Keratinocyte (primary cell): ENCODE measurements around the gene C11orf87. TPM values are rescaled to one million over a fixed set of nuclear protein-coding genes. Genes with fewer than 3 reads are reported as not detected.

Experiments
- DNase-seq: peaks from one replicate; pipeline ENCODE4 v3.0.0-alpha.2; 2011; ENCODE audit warnings: low read depth, missing footprints, low spot score
- FAIRE-seq: peaks from 2 replicates; lab custom pipeline; 2011; peaks lifted over from hg19 to GRCh38; lab: Jason Lieb, UNC
- H2AFZ ChIP-seq: 2 replicates; pipeline ENCODE4 v1.6.0; 2012; ENCODE audit warnings: low read length, control low read depth, inconsistent platforms; ENCODE audit not compliant: control insufficient read depth
- H3K27ac ChIP-seq: 2 replicates; pipeline ENCODE4 v1.5.1; 2011; ENCODE audit warnings: low read length; ENCODE audit not compliant: control insufficient read depth, insufficient read depth
- H3K27me3 ChIP-seq: 3 replicates; pipeline ENCODE4 v1.6.0; 2011; ENCODE audit warnings: low read length; ENCODE audit not compliant: control insufficient read depth, insufficient read depth; ENCODE audit errors: extremely low read depth
- H3K36me3 ChIP-seq, 2 experiments: 2 replicates in 1 of 2; 3 replicates in 1 of 2; pipeline ENCODE4 v1.5.1; 2011; ENCODE audit warnings: low read length in 2 of 2, mild to moderate bottlenecking in 1 of 2; ENCODE audit not compliant: control insufficient read depth in 2 of 2, insufficient read depth in 2 of 2; ENCODE audit errors: extremely low read depth in 1 of 2
- H3K4me1 ChIP-seq: 3 replicates; pipeline ENCODE4 v1.5.1; 2011; ENCODE audit warnings: low read length; ENCODE audit not compliant: control insufficient read depth, insufficient read depth; ENCODE audit errors: extremely low read depth
- H3K4me2 ChIP-seq: 3 replicates; pipeline ENCODE4 v1.6.0; 2011; ENCODE audit warnings: low read depth, low read length; ENCODE audit not compliant: control insufficient read depth, insufficient read depth; ENCODE audit errors: extremely low read depth
- H3K4me3 ChIP-seq, 3 experiments: fragments of 200-600 bp in 1 of 3; sonication (generic) in 1 of 3; 2 replicates in 2 of 3; 3 replicates in 1 of 3; pipeline ENCODE4 v1.5.1; 2011 to 2016; ENCODE audit warnings: low read length in 3 of 3, mild to moderate bottlenecking in 3 of 3, control low read depth in 2 of 3, inconsistent platforms in 1 of 3, low read depth in 1 of 3, mixed read lengths in 1 of 3, mixed run types in 1 of 3, moderate library complexity in 1 of 3; ENCODE audit not compliant: control insufficient read depth in 2 of 3, insufficient read depth in 2 of 3; ENCODE audit errors: extremely low read depth in 1 of 3
- H3K79me2 ChIP-seq: 2 replicates; pipeline ENCODE4 v1.6.0; 2012; ENCODE audit warnings: low read length; ENCODE audit not compliant: control insufficient read depth, insufficient read depth
- H3K9ac ChIP-seq: 3 replicates; pipeline ENCODE4 v1.6.0; 2011; ENCODE audit warnings: low read length; ENCODE audit not compliant: control insufficient read depth, insufficient read depth; ENCODE audit errors: extremely low read depth
- H3K9me1 ChIP-seq: 3 replicates; pipeline ENCODE4 v1.6.0; 2011; ENCODE audit warnings: low read length; ENCODE audit not compliant: control insufficient read depth, insufficient read depth; ENCODE audit errors: extremely low read depth
- H3K9me3 ChIP-seq: 2 replicates; pipeline ENCODE4 v1.5.1; 2012; ENCODE audit warnings: low read depth, low read length; ENCODE audit not compliant: control insufficient read depth
- H4K20me1 ChIP-seq: 3 replicates; pipeline ENCODE4 v1.6.0; 2011; ENCODE audit warnings: low read length; ENCODE audit not compliant: control insufficient read depth, insufficient read depth; ENCODE audit errors: extremely low read depth
- CTCF ChIP-seq, 3 experiments: IDR thresholded peaks in 1 of 3; conservative IDR thresholded peaks in 1 of 3; optimal IDR thresholded peaks in 1 of 3; 2 replicates in 2 of 3; 3 replicates in 1 of 3; pipeline versions ENCODE3 to v1.5.1; 2011; ENCODE audit warnings: low read length in 3 of 3, mild to moderate bottlenecking in 3 of 3, moderate library complexity in 2 of 3, control low read depth in 1 of 3, inconsistent platforms in 1 of 3; ENCODE audit not compliant: insufficient read depth in 2 of 3; ENCODE audit errors: extremely low read depth in 1 of 3
- EZH2 ChIP-seq: IDR thresholded peaks from one replicate; pipeline ENCODE4 v1.6.1; 2012; ENCODE audit warnings: inconsistent platforms, mild to moderate bottlenecking, low read length, moderate library complexity
- dilution Hi-C: fragments of 300-500 bp; cut with MboI; formaldehyde crosslinking; loops from one replicate; pipeline ENCODE4 v1.7.0; 2020; ENCODE audit warnings: low sequenced_read_pairs; ENCODE audit not compliant: extremely low pct_ligation_motif_present
- polyA plus RNA-seq, 5 experiments: library from polyadenylated mRNA; depleted of rRNA in 3 of 5; stranded (reverse) in 3 of 5; stranded (forward) in 1 of 5; unstranded in 1 of 5; fragments of >200 nt; gene quantifications; 1 replicate in 1 of 5; 2 replicates in 3 of 5; 3 replicates in 1 of 5; pipeline versions ENCODE4 v1.2.1 to v1.2.3, GENCODE V29; 2011 to 2012; ENCODE audit warnings: missing spikeins in 2 of 5, low read depth in 1 of 5, low replicate concordance in 1 of 5

Gene C11orf87
- polyA plus RNA-seq, 1 donor (not counting 4 experiments of a cell fraction or from before 2014, with no cell fraction given) = 0.24 TPM

- H3K9me1 ChIP-seq = no peaks in the 10 kb centered on the region
- H3K27me3 ChIP-seq = no peaks in the 10 kb centered on the region
- no peak overlapping the region for H3K9ac ChIP-seq
- no peak for TF ChIP-seq CTCF (optimal IDR thresholded peaks at IDR 0.05 in 1 of 3, IDR thresholded peaks at IDR 0.05 in 1 of 3, conservative IDR thresholded peaks at IDR 0.05 in 1 of 3; ENCODE audit: extremely low read depth in 1 of 3, insufficient read depth in 2 of 3, low read length in 3 of 3)
- no peak for TF ChIP-seq EZH2
- no peak overlapping the region for H3K27ac ChIP-seq
- H3K4me3 ChIP-seq = no peak overlapping the region
- no peaks in the 10 kb centered on the region for H3K4me1 ChIP-seq
- no peaks in the 10 kb centered on the region for H3K9me3 ChIP-seq
- FAIRE-seq (no peak), DNase-seq (no peak)
- H3K4me2 ChIP-seq = no peak overlapping the region
- H2AFZ ChIP-seq = no peak overlapping the region
- no peaks in the 10 kb centered on the region for H3K79me2 ChIP-seq
- dilution Hi-C loops = no loop called here
- H3K36me3 ChIP-seq = no peaks in the 10 kb centered on the region
- no peaks in the 10 kb centered on the region for H4K20me1 ChIP-seq
Measured at GRCh38 chr11:109443052-109443451, 21.1 kb downstream of the C11orf87 start.

GRCh38 chr11:109454857-109455256, 32.9 kb downstream of the C11orf87 start:
- H3K9me1 ChIP-seq = no peaks in the 10 kb centered on the region

More at GRCh38 chr11:109454857-109455256, 32.9 kb downstream of the C11orf87 start:
- no peaks in the 10 kb centered on the region for H3K4me1 ChIP-seq
- no peak overlapping the region for H3K9ac ChIP-seq
- no peaks in the 10 kb centered on the region for H3K36me3 ChIP-seq
- no peak for DNase-seq
- TF ChIP-seq CTCF (optimal IDR thresholded peaks at IDR 0.05 in 1 of 3, IDR thresholded peaks at IDR 0.05 in 1 of 3, conservative IDR thresholded peaks at IDR 0.05 in 1 of 3; ENCODE audit: extremely low read depth in 1 of 3, insufficient read depth in 2 of 3, low read length in 3 of 3) = no peak
- TF ChIP-seq EZH2 = no peak
- H2AFZ ChIP-seq = no peak overlapping the region
- no peak overlapping the region for H3K4me2 ChIP-seq
- H3K27ac ChIP-seq = no peak overlapping the region
- dilution Hi-C loops = no loop called here
- no peak for FAIRE-seq
- no peaks in the 10 kb centered on the region for H4K20me1 ChIP-seq
- H3K79me2 ChIP-seq = no peaks in the 10 kb centered on the region
- no peaks in the 10 kb centered on the region for H3K27me3 ChIP-seq
- no peak overlapping the region for H3K4me3 ChIP-seq
- H3K9me3 ChIP-seq = no peaks in the 10 kb centered on the region
